Gastroesophageal sphincter (tissue), 3 donors: Measurements from ENCODE around the gene ZNF3.

Experiments used
- CTCF ChIP-seq, 4 experiments: fragments of 200-600 bp in 2 of 4; fragments of 450-650 bp in 2 of 4; sonication (generic) in 1 of 4; IDR thresholded peaks; one replicate each; pipeline ENCODE4 v1.5.1; 2017 to 2019; ENCODE audit warnings: antibody characterized with exemption in 4 of 4, mild to moderate bottlenecking in 2 of 4, moderate library complexity in 2 of 4
- POLR2A ChIP-seq, 2 donors: fragments of 450-650 bp; IDR thresholded peaks; one replicate each; pipeline ENCODE4 v1.6.1; 2017; ENCODE audit warnings: antibody characterized with exemption in 2 of 2, mild to moderate bottlenecking in 2 of 2, moderate library complexity in 1 of 2
- POLR2AphosphoS5 ChIP-seq: sonication (generic); formaldehyde crosslinking; IDR thresholded peaks from one replicate; pipeline ENCODE4 v1.6.1; 2017; ENCODE audit warnings: antibody characterized with exemption

GRCh38 chr7:100105534-100105933 lies 24.0 kb upstream of the ZNF3 start:
- TF ChIP-seq POLR2A (IDR thresholded peaks at IDR 0.05), result no peak
- TF ChIP-seq POLR2AphosphoS5, result no peak
- no peak for TF ChIP-seq CTCF (IDR thresholded peaks at IDR 0.05)
